NCI-H2196 treated with DMSO at 0.1 percent for 48 hours (cell line): ENCODE results near the gene ANKRD13B.
A peak's percentile ranks its signal among the peaks of the same experiment; 100 is the strongest.
"Not testable (repeated sequence)": the region's sequence is repeated elsewhere in the genome, so short reads cannot be mapped to it uniquely, and the experiment has no call there.

Source experiments
- DNase-seq: peaks from one replicate; lab custom pipeline; 2025; ENCODE audit not compliant: unreplicated experiment; lab: John Stamatoyannopoulos, UW

Gene ANKRD13B

GRCh38 chr17:29640981-29641642 is 48.2 kb downstream of the ANKRD13B start:
- DNase-seq, result no peak

GRCh38 chr17:29642171-29642611 is 49.3 kb downstream of the ANKRD13B start:
- DNase-seq, result no peak

- no peak for DNase-seq
These were observed 50.9 kb downstream of the ANKRD13B start for GRCh38 chr17:29643817-29644160.

GRCh38 chr17:29645515-29646051 is 52.7 kb downstream of the ANKRD13B start:
- DNase-seq, result no peak

GRCh38 chr17:29648005-29648404 is 55.1 kb downstream of the ANKRD13B start:
- DNase-seq, result no peak

- DNase-seq, result no peak
These were observed 56.4 kb downstream of the ANKRD13B start for GRCh38 chr17:29649359-29649758.

- DNase-seq, result no peak
These were observed 57.5 kb downstream of the ANKRD13B start for GRCh38 chr17:29650396-29650795.

GRCh38 chr17:29651913-29652312 is 59.0 kb downstream of the ANKRD13B start:
- not testable (repeated sequence) for DNase-seq

GRCh38 chr17:29652976-29653375 is 60.0 kb downstream of the ANKRD13B start:
- no peak for DNase-seq

- DNase-seq, result no peak
These were observed 61.2 kb downstream of the ANKRD13B start for GRCh38 chr17:29653995-29654714.

GRCh38 chr17:29655323-29655722 is 62.4 kb downstream of the ANKRD13B start:
- DNase-seq, result no peak

GRCh38 chr17:29659155-29659554 is 66.2 kb downstream of the ANKRD13B start:
- DNase-seq, result no peak

- DNase-seq, result peak; percentile 33
These were observed 68.3 kb downstream of the ANKRD13B start for GRCh38 chr17:29661213-29661612.

- peak; percentile 24 for DNase-seq
These were observed 70.2 kb downstream of the ANKRD13B start for GRCh38 chr17:29663155-29663554.
